Omental fat pad (tissue), 4 donors: ENCODE results near the gene PRR13. TPM values are rescaled to one million over a fixed set of nuclear protein-coding genes. Genes with fewer than 3 reads are reported as not detected.
"Not testable (repeated sequence)": the region's sequence is repeated elsewhere in the genome, so short reads cannot be mapped to it uniquely, and the experiment has no call there.

Experiments
- ATAC-seq: fragments of 150-250 bp; one replicate; pipeline ENCODE4 v1.9.1; 2016; ENCODE audit warnings: mild to moderate bottlenecking, moderate library complexity; ENCODE audit not compliant: low FRiP score
- DNase-seq: peaks from one replicate; pipeline ENCODE4 v3.0.0-alpha.2; 2019; ENCODE audit warnings: low spot score
- total RNA-seq, 4 donors: library from RNA; depleted of rRNA; stranded (reverse); fragments of >200 nt; gene quantifications; one replicate each; pipeline ENCODE4 v1.1.0, GENCODE V29; 2016
- TF ChIP-seq, protein P1 (sequence below), 3 donors: fragments of 450-650 bp; IDR thresholded peaks; one replicate each; pipeline ENCODE4 v1.5.1; 2016 to 2017; ENCODE audit warnings: antibody characterized with exemption in 3 of 3, mild to moderate bottlenecking in 3 of 3, moderate library complexity in 2 of 3

PRR13 gene
- total RNA-seq, 4 donors from 2014 or later: 42.9 to 72.6 (median 60.4) TPM

GRCh38 chr12:53428741-53429140 lies 12.8 kb upstream of the PRR13 start:
- TF ChIP-seq, protein P1, sequence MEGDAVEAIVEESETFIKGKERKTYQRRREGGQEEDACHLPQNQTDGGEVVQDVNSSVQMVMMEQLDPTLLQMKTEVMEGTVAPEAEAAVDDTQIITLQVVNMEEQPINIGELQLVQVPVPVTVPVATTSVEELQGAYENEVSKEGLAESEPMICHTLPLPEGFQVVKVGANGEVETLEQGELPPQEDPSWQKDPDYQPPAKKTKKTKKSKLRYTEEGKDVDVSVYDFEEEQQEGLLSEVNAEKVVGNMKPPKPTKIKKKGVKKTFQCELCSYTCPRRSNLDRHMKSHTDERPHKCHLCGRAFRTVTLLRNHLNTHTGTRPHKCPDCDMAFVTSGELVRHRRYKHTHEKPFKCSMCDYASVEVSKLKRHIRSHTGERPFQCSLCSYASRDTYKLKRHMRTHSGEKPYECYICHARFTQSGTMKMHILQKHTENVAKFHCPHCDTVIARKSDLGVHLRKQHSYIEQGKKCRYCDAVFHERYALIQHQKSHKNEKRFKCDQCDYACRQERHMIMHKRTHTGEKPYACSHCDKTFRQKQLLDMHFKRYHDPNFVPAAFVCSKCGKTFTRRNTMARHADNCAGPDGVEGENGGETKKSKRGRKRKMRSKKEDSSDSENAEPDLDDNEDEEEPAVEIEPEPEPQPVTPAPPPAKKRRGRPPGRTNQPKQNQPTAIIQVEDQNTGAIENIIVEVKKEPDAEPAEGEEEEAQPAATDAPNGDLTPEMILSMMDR (IDR thresholded peaks at IDR 0.05): no peak
- DNase-seq: no peak
- no peak for ATAC-seq

- ATAC-seq (no peak), DNase-seq (no peak)
- TF ChIP-seq, protein P1 (IDR thresholded peaks at IDR 0.05): no peak
Observed at GRCh38 chr12:53430116-53430515, 11.4 kb upstream of the PRR13 start.

DNA sequence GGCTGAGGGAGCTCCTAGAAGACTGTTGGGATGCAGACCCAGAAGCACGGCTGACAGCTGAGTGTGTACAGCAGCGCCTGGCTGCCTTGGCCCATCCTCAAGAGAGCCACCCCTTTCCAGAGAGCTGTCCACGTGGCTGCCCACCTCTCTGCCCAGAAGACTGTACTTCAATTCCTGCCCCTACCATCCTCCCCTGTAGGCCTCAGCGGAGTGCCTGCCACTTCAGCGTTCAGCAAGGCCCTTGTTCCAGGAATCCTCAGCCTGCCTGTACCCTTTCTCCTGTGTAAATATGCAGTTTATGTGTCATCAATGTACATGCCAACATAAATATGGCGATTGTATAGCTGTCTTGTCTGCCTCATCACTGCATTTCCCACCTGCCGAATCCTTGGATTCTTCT lies 10.3 kb upstream of the PRR13 start:
- DNase-seq: no peak
- TF ChIP-seq, protein P1 (IDR thresholded peaks at IDR 0.05): no peak
- no peak for ATAC-seq

DNA sequence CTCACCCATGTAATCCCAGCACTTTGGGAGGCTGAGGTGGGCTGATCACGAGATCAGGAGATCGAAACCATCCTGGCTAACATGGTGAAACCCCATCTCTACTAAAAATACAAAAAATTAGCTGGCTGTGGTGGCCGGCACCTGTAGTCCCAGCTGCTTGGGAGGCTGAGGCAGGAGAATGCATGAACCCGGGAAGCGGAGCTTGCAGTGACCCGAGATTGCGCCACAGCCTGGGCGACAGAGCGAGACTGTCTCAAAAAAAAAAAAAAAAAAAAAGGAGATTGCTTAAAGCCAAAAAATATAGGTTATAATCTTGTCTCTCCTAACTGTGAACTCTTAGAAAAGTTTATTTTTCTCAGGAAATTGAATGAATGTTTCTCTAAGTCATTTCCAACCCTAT lies 6.2 kb upstream of the PRR13 start:
- DNase-seq, ATAC-seq: not testable (repeated sequence)

- not testable (repeated sequence) for DNase-seq, ATAC-seq
Observed at GRCh38 chr12:53439582-53439981, 2.0 kb upstream of the PRR13 start.

- no peak for ATAC-seq
- DNase-seq: no peak
- TF ChIP-seq, protein P1 (IDR thresholded peaks at IDR 0.05): no peak
Observed at GRCh38 chr12:53443955-53444354, 2.4 kb downstream of the PRR13 start.

DNA sequence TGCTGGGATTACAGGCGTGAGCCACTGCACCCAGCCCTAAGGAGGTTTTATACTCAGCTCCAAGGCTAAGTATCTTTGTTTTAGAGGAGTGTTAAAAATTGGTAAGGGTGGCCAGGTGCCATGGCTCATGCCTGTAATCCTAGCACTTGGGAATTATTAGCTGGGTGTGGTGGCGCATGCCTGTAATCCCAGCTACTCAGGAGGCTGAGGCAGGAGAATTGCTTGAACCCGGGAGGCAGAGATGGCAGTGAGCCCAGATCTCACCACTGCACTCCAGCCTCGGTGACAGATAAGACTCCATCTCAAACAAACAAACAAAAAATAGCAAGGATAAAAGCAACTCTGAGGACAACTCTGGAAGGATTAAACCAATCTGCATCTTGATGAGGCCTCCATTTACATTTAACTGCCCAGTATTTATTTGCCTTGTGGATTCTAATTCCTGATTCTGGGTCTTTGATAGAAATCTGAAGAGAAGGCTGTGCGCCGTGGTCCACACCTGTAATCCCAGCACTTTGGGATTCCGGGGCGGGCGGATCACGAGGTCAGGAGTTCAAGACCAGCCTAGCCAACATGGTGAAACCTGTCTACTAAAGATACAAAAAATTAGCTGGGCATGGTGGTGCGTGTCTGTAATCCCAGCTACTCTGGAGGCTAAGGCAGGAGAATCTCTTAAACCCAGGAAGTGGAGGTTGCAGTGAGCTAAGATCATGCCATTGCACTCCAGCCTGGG lies 3.2 kb downstream of the PRR13 start:
- not testable (repeated sequence) for ATAC-seq, DNase-seq

GRCh38 chr12:53450936-53451335 lies 9.4 kb downstream of the PRR13 start:
- TF ChIP-seq, protein P1 (IDR thresholded peaks at IDR 0.05): no peak
- ATAC-seq (no peak), DNase-seq (no peak)
